Measurements from ENCODE around the gene TBC1D16.
"Not testable (repeated sequence)": the region's sequence is repeated elsewhere in the genome, so short reads cannot be mapped to it uniquely, and the experiment has no call there.

Gene TBC1D16

DNA sequence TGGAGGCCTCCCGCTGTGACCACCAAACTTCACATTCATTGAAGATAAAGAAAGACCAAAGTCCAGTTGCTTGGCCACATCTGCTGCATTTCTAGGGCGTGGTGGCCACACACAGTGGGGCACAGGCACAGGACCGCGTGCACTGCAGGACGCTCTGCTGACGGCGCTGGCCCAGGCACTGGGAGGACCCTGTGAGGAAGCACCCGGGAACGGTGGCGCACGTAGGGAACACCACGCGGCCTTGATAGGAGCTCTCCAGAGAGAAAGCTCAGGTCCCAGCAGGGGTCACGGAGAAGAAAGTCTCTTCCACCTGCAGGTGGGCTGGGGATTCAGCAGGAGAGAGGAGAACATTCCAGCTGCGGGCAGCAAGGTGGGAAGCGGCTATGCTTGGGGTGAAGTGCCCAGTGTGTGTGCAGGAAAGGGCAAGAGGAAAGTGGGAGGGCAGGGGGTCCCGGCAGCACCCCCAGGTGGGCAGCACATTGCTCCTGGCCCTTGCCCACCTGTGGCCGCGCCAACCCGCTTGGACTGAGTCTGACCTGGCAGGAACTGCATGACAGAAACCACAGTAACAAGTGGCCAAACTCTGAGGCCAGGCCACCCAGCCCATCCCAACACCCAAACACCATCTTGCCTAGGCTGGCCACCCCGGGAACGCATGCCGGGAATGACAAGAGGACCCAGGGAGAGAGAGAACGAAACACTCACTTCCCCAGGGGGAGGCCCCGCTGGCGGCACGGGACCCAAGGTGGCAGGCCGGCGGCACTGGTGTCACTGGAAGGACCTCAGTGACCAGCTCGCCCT lies 32.8 kb downstream of the TBC1D16 start:
- no peak for DNase-seq

DNA sequence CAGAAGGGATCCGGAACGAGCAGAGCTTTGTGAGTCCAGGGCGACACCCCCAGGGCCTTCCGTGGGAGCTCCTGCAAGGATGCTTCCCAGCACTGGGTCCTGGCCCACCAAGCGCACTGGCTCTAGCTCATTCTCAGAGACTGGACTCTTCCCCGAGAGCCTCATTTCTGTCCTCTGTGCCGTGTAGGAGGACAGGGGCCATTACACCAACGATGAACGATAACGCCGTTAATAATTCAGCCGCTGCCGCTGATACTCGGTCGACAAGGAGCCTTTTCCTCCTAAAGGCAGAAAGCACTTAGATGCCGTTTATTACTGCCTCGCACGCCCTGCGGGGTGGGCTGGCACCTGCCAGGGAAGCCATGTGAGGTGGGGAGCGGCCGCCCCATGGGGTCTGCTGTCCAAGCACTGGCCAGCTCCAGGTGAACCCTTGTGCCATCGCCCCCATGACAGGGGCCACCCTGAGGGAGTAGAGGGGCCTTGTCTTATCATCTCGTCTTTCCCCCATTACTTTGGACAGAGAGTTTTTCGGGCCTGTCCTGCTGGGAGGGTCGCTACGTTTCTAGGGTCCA lies 33.5 kb downstream of the TBC1D16 start:
- DNase-seq, result no peak

DNA sequence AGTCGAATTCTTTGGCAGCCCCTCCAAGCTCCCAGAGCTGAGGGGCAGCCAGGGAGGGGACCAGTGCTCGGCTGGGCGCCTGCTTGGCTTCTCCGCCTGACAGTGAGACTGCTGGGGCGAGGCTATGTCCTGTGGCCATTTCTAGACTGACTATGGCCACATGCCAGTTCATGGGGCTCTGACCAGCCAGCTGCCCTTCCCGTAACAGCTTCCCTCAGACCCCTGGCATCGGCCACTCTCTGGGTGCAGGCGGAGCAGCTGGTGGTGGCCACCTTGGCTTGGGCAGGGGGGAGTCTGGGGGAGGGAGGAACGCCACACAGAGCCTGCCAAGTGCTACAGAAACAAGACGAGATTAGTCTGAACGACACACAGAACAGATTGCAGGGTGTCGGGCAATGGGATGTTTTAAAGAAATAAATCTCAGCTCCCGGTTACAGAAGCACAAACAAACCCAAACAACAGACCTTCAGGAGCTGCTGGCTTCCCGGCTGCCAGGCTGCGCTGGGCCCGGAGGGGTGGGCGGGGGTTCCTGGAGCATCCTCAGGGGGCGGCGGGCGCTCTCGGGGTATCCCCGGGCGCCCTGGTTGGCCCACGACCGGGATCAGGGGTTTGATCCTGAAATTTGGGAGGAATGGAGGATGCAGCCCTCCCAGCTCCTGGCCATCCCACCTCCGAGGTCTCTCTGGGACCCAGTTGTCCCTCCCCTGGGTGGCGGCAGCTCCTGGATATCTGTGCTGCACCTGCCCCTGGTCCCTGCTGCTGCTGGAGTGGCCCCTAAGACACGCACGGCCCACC lies 34.5 kb downstream of the TBC1D16 start:
- no peak for DNase-seq

DNA sequence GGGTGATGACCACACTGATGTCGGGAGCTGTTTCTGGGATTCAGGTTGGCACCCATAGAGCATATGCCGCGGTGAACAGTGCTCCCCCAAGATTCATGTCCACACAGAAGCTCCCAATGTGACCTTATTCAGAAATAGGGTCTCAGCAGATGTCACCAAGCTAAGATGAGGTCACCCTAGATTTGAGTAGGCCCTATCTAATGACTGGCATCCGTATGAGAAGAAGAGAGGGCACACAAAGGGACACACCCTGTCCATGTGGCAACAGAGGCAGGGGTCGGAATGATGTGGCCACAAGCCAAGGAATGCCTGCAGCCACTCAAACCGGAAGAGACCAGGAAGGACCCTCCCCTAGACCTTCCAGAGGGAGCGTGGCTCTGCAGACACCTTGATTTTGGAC lies 35.5 kb downstream of the TBC1D16 start:
- DNase-seq, result no peak

DNA sequence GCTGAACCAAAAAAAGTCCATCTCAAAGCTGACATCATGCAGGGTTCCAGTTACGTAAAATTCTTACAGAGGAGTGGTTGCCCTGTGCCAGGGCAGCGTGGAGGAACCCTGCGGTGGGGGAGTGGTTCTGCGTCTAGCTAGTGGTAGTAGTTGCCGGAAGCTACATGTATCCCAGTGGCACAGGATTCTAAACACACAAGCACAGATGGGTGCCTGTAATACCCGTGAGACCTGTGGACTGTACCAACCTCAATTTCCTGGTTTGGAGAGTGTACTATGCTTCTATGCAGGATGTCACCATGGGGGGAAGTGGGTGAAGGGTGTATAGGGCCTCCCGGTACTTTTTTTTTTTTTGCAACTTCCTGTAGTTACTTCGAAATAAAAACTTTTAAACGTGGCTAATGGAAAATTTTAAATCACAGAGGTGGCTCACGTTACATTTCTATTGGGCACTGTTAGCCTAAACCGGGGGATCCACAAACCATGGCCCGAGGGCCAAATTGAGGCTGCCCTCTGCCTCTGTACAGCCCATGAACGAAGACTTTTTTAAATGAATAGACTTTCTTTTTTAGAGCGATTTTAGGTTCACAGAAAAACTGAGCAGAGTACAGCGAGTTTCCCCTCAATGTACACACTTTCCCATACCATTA lies 38.5 kb downstream of the TBC1D16 start:
- peak; percentile 64 for DNase-seq

DNA sequence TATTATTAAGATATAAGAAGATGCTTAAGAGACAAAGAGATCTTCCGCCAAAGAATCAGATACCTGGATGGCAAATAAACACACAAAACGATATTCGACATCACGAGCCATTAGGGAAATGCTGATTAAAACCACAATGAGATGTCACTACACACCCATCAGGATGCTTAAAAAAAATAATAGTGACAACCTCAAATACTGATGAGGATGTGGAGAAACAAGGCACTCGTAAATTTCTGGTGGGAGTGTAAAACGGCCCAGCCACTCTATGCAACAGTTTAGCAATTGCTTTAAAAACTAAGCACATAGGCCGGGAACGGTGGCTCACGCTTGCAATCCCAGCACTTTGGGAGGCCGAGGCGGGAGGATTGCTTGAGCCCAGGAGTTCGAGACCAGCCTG lies 39.4 kb downstream of the TBC1D16 start:
- DNase-seq, result no peak

DNA sequence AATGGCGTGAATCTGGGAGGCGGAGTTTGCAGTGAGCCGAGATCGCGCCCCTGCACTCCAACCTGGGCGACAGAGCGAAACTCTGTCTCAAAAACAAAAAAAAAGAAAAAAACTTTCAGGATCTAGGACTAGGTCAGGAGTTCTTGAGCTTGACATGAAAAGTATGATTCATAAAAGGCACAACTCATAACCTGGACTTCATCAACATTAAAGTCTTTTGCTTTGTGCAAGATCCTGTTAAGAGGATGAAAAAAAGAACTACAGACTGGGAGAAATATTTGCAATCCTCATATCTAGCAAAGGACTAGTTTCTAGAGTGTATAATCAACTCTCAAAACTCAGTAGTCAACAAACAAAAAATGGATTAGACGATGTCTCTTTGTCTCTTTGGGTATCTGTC lies 40.0 kb downstream of the TBC1D16 start:
- DNase-seq, result no peak

DNA sequence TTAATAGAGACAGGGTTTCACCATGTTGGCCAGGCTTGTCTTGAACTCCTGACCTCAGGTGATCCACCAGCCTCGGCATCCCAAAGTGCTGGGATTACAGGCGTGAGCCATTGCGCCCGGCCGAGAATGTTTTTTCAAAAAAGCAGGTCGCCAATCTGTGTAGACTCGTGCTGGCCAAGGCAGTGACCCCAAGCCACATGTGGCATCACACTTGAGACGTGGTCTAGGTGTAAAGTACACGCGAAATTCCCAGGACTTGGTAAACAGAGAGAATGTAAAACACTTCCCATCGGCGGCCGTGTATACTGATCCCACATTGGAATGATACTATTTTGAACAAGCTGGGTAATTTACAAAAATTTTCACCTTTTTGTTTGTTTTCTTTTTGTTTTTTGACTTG lies 41.1 kb downstream of the TBC1D16 start:
- DNase-seq, result no peak

DNA sequence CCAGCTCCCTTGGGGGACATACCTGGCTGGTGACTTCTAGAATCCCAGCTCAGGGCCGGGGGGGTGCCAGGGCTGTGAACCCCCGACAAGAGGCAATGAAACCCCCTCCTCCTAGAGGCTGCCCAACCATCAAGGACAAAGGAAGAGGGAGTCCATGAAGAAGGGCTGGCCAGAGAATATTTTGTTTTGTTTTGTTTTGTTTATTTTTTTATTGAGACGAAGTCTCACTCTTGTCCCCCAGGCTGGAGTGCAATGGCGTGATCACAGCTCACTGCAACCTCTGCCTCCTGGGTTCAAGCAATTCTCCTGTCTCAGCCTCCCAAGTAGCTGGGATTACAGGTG lies 41.5 kb downstream of the TBC1D16 start:
- DNase-seq, result not testable (repeated sequence)

DNA sequence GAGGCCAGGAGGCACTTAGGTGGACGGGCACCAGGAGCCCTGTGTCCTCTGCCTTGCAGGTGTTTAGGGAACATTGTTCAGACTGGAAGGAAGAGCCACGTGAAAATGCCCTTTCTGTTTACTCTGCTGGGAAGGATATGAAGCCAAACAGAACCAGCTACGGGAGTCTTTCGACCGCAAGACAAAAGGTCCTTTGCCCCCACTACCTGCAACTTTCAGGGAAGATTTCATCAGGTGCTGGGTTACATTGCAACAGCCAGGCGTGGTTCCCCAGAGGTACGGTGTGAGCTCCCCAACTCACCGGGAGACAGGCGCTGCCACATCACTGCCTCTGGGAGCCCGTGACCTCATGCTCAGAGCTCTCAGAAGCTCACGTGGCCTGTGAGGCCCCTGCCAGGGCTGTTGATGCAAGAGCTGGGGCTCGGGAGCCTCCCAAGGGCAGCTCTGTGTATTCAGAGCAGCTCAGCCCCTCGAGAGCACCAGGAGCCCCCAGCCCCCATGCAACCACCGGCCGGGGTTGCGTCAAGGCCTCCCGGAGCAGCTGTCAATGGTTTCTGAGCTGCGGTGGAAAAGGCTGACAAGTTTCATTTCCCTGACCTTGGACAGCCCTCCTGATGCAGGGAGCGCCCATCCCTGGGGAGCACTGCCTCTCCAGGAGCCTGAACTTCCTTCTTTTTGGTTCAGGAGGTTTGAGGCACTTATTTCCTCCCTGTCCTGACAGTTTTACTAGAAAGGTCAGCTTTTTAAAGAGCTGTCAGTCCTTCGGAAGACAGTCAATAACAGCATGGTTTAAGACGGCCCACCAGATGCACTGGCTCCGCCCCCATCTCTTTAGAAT lies 42.1 kb downstream of the TBC1D16 start:
- no peak for DNase-seq

DNA sequence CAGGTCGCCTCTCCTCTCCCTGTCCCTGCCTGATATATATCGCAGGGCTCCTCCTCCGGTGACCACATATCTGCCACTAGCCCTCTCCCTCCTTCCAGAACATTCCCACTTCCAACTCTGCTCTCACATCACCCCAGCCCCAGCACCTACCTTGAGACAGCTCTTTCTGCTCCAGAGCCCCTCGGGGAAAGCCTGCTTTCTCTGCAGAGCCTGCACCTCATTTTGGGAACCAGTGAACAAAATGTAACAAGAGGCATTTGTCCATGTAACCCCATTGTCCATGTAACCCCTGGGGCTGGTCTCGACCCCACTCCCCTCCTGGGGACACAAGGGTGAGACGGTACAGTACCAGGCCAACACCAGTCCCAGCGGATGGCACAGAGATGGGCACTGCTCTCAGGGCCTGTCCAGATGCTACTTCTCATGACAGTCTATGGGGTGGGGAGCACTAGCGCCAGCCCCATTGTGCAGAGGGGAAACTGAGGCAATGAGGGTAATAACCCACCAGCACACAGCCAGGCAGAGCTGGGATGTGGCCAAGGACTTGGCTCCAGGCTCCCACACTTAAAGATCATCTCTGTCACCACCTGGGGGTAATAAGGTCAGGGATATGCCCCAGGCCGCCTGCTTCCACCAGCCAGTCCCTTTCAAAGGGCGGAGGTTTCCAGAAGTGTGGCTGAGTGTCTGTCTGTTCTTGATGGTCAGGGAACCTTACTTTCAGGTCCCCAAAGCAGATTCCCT lies 42.9 kb downstream of the TBC1D16 start:
- DNase-seq, result no peak

DNA sequence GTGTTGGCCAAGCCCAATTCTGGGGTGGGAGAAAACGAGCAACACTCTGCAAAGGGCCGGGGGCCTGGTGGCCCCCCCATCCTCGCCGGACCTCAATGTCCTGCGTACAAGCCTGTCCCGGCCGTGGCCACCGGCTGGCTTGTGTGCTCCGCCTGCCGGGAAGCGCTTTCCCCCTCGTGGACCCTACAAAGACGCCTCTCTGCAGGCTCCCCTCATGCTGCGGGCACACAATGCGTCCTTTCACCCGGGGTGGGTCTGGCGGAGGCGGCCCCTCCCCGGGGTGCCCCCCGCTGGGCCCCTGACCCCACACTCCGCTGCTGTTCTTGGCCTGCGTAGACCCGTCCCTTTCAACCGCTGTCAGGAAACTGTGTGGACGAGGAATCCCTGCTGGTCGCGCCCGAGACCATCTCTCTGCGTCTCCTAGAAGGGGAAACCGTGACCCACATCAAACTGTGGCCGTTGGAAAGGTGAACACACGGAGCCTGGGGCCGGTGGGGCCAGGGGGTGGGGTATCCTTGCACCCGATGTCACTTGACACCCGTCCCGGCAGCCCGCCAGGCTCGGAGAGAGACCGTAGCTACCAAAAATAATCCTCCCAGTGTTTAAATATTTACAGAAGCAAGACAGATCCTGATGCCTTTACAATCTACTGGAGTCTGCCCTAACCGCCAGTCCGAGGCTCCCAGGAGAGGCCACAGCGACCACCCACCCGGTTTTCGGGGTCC lies 43.6 kb downstream of the TBC1D16 start:
- no peak for DNase-seq

DNA sequence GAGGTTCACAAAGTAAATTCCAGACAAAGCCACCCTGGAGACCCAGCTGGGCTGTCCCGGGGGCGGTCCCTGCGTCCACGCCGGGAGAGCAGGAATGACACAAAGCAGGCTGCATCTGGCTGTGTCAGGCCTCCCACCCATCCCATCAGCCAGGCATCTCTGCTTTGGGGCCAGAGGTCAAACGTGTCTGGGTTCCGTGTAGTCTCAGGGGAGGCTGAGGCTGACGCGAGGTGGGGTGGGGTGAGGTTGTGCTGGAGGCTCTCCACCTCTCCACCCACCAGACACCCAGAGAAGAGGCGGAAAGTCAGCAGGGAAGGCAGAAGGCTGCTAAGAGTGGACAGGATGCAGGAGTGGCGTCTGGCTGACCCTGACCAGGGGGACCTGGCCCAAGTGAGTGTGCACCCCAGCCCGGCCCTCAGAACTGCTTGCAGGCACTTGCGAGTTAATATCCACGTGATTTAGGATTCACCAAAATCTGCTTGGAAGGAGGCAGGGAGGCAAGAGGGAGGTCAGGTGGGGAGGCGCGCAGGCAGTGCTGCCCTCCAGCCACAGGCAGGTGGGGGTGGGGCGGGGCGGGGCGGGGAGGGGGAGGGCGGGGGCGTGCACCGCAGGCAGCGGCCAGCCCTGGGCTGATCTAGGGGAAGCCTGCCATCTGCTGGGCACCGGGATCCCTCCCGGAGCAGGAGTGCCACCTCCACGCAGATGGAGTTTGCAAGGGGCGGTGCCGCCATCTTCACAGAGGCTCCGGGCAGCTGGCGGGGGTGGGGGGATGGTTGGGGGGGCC lies 44.3 kb downstream of the TBC1D16 start:
- peak; percentile 74 for DNase-seq

DNA sequence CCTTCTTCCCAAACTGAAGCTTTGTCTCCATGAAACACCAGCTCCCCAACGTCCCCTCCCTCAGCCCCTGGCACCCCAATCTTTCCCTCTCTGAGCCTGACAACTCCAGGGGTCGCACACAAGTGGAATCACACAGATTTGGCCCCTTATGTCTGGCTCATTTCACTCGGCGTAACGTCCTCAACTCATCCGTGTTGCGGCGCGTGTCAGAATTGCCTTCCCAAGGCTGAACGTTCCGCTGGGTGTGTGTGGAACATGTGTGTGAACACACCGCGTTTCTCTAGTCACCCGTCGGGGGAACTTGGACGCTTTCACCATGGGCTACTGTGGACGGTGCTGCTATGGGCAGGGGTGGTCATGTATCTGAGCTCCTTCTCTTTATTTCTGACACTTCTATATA lies 45.0 kb downstream of the TBC1D16 start:
- DNase-seq, result no peak

DNA sequence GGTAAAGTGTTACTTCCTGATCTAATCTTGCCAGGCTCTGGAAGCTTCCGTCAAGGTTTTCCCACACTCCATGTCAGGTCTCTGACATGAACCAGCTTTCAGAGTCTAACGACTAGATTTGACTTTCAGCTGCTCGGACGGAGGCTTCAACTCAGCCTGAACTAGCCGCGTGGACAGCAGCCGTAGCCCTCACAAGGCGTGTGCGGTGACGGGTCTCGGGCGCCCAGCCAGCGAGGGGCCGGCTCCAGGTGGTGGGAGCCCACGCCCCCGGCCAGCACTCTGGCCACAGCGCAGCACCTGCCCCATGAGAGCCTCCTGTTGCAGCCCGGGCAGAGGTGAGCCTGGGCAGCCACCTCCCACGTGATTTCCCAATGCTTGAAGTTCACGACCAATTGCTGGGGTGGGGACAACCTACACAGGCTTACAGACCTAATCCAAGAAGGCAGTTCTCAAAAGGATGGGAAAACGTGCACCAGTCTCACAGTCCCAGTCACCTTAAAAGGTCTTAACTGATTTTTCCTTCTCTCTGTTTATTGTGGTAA lies 45.5 kb downstream of the TBC1D16 start:
- no peak for DNase-seq

DNA sequence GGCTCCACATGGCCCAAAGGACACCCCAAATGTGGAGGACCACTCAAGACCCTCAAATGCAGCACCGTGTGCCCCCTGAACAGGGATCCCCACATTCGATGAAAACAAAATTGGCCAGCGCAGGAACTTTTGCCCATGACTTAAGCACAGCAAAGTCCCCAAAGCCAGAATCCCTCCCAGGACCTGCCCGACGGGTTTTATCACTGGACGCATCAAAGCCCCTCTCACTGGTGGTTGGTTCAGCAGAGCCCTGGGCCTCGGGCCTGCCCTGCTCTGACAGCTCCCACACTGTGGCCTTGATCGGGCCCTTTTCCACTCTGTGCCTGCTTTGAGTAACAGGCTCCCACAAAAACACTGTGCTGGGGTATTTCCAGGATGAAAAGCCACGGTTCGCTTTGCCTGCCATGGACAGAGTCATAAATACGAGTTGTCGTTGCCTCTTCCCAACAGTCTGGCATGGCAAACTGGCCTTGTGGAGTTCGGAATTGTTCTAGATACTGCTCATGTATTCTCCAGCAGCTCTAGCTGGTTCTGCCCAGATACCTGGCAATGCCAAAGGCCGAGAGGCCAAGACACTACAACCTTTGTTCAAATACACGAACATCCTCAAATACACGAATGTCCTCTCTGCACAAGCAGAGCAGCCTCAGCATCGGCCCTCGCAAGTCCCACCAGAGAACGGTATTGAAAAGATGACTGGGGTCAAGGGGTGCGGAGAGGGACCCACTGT lies 46.4 kb downstream of the TBC1D16 start:
- DNase-seq, result no peak

DNA sequence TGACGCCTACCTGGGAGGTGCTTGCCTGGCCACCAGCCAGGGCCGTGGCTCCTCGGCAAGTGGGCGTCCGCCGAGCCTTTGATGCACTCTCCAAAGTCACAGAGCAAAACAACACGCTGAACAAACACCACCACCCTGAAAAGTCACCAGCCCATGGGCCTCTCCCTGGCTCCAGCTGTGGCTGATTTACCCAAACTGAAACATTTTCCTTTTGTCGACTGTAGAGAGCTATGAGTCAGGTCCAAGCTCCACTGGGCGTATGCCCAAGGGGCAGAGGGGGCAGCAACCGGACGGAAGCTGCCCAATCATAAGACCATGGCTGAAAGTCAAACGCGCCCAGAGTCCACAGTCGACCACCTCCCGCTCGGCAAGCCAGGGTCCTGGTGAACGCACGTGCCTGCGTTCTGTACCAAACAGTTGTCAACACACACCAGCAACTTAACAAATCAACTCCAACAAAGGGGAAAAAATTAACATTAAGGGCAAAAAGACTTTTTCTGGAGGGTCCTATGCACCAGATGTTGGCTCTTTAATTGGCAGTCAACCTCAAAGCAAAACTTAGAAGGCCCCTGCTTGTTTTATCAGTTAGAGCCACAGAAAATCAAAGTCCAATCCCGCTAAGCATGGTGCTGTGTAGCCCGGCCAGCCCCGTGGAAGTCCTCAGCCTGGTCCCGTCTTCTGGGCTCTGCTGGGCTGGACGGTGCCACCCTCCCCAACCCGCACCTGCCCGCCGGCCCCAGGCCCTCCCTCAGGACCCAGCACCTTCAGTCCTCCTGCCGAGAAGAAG lies 47.3 kb downstream of the TBC1D16 start:
- DNase-seq, result no peak

DNA sequence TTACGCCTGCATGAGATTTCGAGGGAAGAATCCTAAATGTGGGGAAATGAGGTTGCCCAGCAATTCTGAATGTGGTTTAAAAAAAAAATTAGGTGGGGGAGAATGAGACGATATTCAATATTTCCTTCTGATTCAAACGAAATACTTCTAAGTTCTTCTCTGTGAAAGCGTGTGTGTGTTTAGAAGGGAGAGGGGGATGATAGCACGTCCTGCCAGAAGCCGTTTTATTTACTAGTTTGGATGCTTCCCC lies 47.8 kb downstream of the TBC1D16 start:
- no peak for DNase-seq
